Fibroblast of mammary gland (primary cell): ENCODE results near the gene TMEM184B.

Experiments
- DNase-seq: peaks from one replicate; pipeline ENCODE4 v3.0.0-alpha.2; 2010; ENCODE audit warnings: low read depth
- H3K4me3 ChIP-seq: 2 replicates; pipeline ENCODE4 v1.5.1; 2011; ENCODE audit warnings: low read depth, mild to moderate bottlenecking, low read length, moderate library complexity; ENCODE audit not compliant: control insufficient read depth
- CTCF ChIP-seq: conservative IDR thresholded peaks from 2 replicates; pipeline ENCODE4 v1.5.1; 2011; ENCODE audit warnings: low read depth, low read length, inconsistent platforms; ENCODE audit not compliant: control insufficient read depth, insufficient read depth

The TMEM184B gene

DNA sequence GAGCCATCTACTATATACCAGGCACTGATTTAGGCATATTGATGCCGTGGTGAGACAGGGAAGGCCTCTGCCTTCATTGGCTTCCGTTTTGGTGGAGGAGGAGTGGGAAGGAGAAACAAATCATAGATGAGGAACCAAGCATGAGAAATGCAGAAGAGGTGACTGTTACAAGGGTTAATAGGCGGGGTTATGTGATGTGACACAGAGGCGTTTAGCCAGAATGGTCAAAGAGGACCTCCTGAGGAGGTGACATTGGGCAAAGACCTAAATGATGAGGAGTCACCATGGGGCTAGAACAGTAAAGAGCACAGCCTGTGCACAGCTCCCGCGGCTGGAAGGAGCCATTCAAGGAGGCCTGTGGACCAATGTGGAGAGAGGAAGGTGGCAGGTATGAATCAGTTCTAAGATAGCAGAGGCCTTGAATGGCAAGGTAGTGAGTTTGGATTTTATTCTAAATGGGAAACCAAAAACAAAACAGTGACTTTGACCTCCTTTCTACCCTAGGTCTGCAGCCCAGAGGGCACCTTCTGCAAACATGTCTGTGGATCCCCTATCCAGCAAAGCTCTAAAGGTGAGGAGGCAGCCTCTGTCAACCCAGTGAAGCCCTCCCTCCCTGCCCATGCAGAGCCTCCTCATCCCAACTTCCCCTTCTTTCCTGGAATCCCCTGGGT is 59.4 kb downstream of the TMEM184B start:
- DNase-seq = no peak
- no peak overlapping the region for H3K4me3 ChIP-seq
- TF ChIP-seq CTCF = no peak

GRCh38 chr22:38212442-38212841 is 60.4 kb downstream of the TMEM184B start:
- H3K4me3 ChIP-seq = no peak overlapping the region
- TF ChIP-seq CTCF = no peak
- no peak for DNase-seq

GRCh38 chr22:38211556-38211955 is 61.3 kb downstream of the TMEM184B start:
- H3K4me3 ChIP-seq = no peak overlapping the region
- DNase-seq = no peak
- no peak for TF ChIP-seq CTCF

- H3K4me3 ChIP-seq = no peak overlapping the region
- no peak for TF ChIP-seq CTCF
These were observed 64.2 kb downstream of the TMEM184B start for GRCh38 chr22:38208551-38208968.

GRCh38 chr22:38207898-38208432 is 64.8 kb downstream of the TMEM184B start:
- no peak overlapping the region for H3K4me3 ChIP-seq
- TF ChIP-seq CTCF = no peak
- no peak for DNase-seq

More at GRCh38 chr22:38208551-38208968, 64.2 kb downstream of the TMEM184B start:
- no peak for DNase-seq

DNA sequence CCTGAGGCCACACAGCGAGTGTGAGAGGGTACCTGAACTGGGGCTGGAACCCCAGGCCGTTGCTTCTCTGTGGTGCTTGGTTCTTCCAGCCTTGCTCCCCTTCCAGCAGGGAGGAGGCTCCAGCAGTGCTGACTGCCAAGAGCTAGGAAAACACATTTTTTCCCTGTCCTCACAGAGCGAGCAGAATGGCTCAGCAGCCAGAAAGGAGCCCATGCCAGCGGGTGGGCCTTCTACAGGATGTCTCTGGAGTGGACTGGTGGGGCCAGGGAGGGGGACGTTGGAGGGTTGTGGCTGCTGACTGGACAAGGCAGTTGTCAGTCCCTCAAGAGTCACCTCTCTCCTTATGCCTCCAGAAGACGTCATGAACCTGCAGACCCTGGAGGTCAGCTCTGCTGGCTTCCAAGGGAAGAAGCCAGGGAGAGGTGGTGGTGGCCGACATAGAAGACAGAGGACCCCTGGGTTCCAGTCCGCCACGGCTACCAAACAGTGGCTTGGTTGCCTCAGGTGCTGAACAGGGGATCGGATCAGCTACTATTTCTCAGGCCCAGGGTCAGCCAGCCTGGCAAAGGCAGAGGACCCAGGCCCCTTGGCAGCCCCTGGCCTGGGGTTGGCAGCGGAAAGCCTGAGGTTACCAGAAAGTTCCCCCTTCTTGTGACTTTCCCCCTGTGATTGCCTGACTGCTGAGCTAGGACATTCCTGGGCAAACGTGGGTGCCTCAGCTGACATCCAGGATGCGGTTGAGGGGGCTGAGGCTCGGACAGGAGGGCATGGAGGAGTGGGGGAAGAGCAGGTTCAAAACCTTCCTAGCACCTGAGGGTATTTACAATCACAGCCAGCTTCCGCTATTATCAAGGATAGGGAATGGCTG is 67.3 kb downstream of the TMEM184B start:
- DNase-seq = peak; percentile 86
- TF ChIP-seq CTCF = no peak
- H3K4me3 ChIP-seq = no peak overlapping the region
